ENCODE results near the gene ELL. TPM values are rescaled to one million over a fixed set of nuclear protein-coding genes. Genes with fewer than 3 reads are reported as not detected.

ELL gene
- total and polyA plus RNA-seq, 9 of the 15 experiments (the other 6 are each of a cell fraction or from before 2014, with no cell fraction given): 0.24 to 22.5 (median 4.1) TPM

GRCh38 chr19:18428787-18429674 lies 92.8 kb downstream of the ELL start (continued):
- no peak for TF ChIP-seq NR0B1 (IDR thresholded peaks at IDR 0.05; ENCODE audit: partially characterized antibody)
- no peak for TF ChIP-seq ZNF217 (CRISPR knock-in tag; IDR thresholded peaks at IDR 0.05)
- TF ChIP-seq RFX1 (IDR thresholded peaks at IDR 0.05): peak; percentile 97
- TF ChIP-seq ATF7 (IDR thresholded peaks at IDR 0.05): peak; percentile 54; the same call in 1 of the 2 replicates
- no peak for TF ChIP-seq ZNF778 (CRISPR knock-in tag; IDR thresholded peaks at IDR 0.05)
- TF ChIP-seq HMGN3 (IDR thresholded peaks at IDR 0.05; ENCODE audit: borderline replicate concordance, extremely low read depth, insufficient read length, low read depth, low read length): peak; percentile 41
- TF ChIP-seq CTCFL (IDR thresholded peaks at IDR 0.05; ENCODE audit: borderline replicate concordance, insufficient read depth, low read depth, low read length, poor library complexity, severe bottlenecking): peak; percentile 58
- TF ChIP-seq POLR2AphosphoS2 (IDR thresholded peaks at IDR 0.05; ENCODE audit: low read length): peak; percentile 33; the same call in 1 of the 2 replicates
- no peak for TF ChIP-seq RBM34 (IDR thresholded peaks at IDR 0.05; ENCODE audit: borderline replicate concordance, insufficient read depth, low read length)
- TF ChIP-seq EGR1 (conservative IDR thresholded peaks at IDR 0.05): peak; percentile 68
- TF ChIP-seq NFRKB (IDR thresholded peaks at IDR 0.05; ENCODE audit: low read depth): no peak
- TF ChIP-seq MYNN (IDR thresholded peaks at IDR 0.05): peak; percentile 96
- TF ChIP-seq MYNN (CRISPR knock-in tag; IDR thresholded peaks at IDR 0.05): peak; percentile 73
- TF ChIP-seq HDAC8 (tag; IDR thresholded peaks at IDR 0.05): no peak
- no peak for TF ChIP-seq HINFP (tag; conservative IDR thresholded peaks at IDR 0.05; ENCODE audit: low read depth)
- no peak for TF ChIP-seq ZNF3 (CRISPR knock-in tag; IDR thresholded peaks at IDR 0.05)
- no peak for TF ChIP-seq BCLAF1 (IDR thresholded peaks at IDR 0.05; ENCODE audit: borderline replicate concordance in 1 of 2, control insufficient read depth in 1 of 2, low read depth in 2 of 2, low read length in 1 of 2)
- no peak for TF ChIP-seq ZFP30 (CRISPR knock-in tag; IDR thresholded peaks at IDR 0.05; ENCODE audit: borderline replicate concordance)
